HEK293 (cell line): Measurements from ENCODE around the gene TLX3.

Source experiments
- CTCF ChIA-PET: fragments of 350-600 bp; formaldehyde crosslinking; extraction: SDS; loops from one replicate; lab custom pipeline; 2021; ENCODE audit warnings: antibody characterized with exemption; lab: Yijun Ruan, JAX
- POLR2A ChIA-PET: fragments of 300-600 bp; formaldehyde crosslinking; extraction: SDS; loops from one replicate; lab custom pipeline; 2020; ENCODE audit warnings: antibody characterized with exemption, inconsistent platforms; lab: Yijun Ruan, JAX
- H3K27ac ChIP-seq: fragments of 200-500 bp; sonication (Bioruptor generic); 2 replicates; pipeline ENCODE4 v1.5.1; 2014; ENCODE audit warnings: low read depth, low read length, control low read depth, inconsistent platforms; ENCODE audit errors: extremely low read depth
- H3K36me3 ChIP-seq, 2 experiments: fragments of 200-500 bp in 1 of 2; sonication (Bioruptor generic) in 1 of 2; 1 replicate in 1 of 2; 2 replicates in 1 of 2; pipeline ENCODE4 v1.5.1; 2014 to 2017; ENCODE audit warnings: inconsistent platforms in 2 of 2, low read length in 2 of 2; ENCODE audit not compliant: control insufficient read depth in 2 of 2, insufficient read depth in 1 of 2
- H3K4me1 ChIP-seq: fragments of 200-500 bp; sonication (Bioruptor generic); 2 replicates; pipeline ENCODE4 v1.5.1; 2014; ENCODE audit warnings: mild to moderate bottlenecking, low read length, inconsistent platforms; ENCODE audit not compliant: control insufficient read depth, insufficient read depth
- H3K4me3 ChIP-seq: 2 replicates; pipeline ENCODE4 v1.5.1; 2011; ENCODE audit warnings: low read depth, mild to moderate bottlenecking, control low read depth, low read length, moderate library complexity
- H3K9me3 ChIP-seq: fragments of 200-500 bp; sonication (Bioruptor generic); 2 replicates; pipeline ENCODE4 v1.5.1; 2014; ENCODE audit warnings: low read depth, low read length, inconsistent platforms; ENCODE audit not compliant: control insufficient read depth, insufficient read depth
- AEBP2 ChIP-seq: fragments of 450-650 bp; formaldehyde crosslinking; IDR thresholded peaks from 2 replicates; pipeline ENCODE4 v1.5.1; 2016; ENCODE audit warnings: missing biosample characterization, missing genetic modification characterization, borderline replicate concordance
- CTCF ChIP-seq: fragments of 450-650 bp; formaldehyde crosslinking; IDR thresholded peaks from 2 replicates; pipeline ENCODE4 v1.5.1; 2016; ENCODE audit warnings: missing biosample characterization, missing genetic modification characterization
- KLF1 ChIP-seq: fragments of 450-650 bp; formaldehyde crosslinking; IDR thresholded peaks from 2 replicates; pipeline ENCODE4 v1.5.1; 2016; ENCODE audit warnings: missing biosample characterization, missing genetic modification characterization
- PRDM1 ChIP-seq: fragments of 450-650 bp; formaldehyde crosslinking; IDR thresholded peaks from 2 replicates; pipeline ENCODE4; 2016; ENCODE audit warnings: missing biosample characterization, missing genetic modification characterization
- SCRT2 ChIP-seq: fragments of 450-650 bp; formaldehyde crosslinking; IDR thresholded peaks from 2 replicates; pipeline ENCODE4 v1.5.1; 2016; ENCODE audit warnings: missing biosample characterization, missing genetic modification characterization
- SP2 ChIP-seq: fragments of 450-650 bp; formaldehyde crosslinking; IDR thresholded peaks from 2 replicates; pipeline ENCODE4 v1.5.1; 2016; ENCODE audit warnings: missing biosample characterization, missing genetic modification characterization
- SP3 ChIP-seq: fragments of 450-650 bp; formaldehyde crosslinking; IDR thresholded peaks from 2 replicates; pipeline ENCODE4 v1.5.1; 2016; ENCODE audit warnings: missing biosample characterization, missing genetic modification characterization
- SP7 ChIP-seq: fragments of 450-650 bp; formaldehyde crosslinking; IDR thresholded peaks from 2 replicates; pipeline ENCODE4 v1.5.1; 2016; ENCODE audit warnings: missing biosample characterization, missing genetic modification characterization
- ZFHX2 ChIP-seq: fragments of 450-650 bp; formaldehyde crosslinking; conservative IDR thresholded peaks from 2 replicates; pipeline ENCODE4 v1.5.1; 2016; ENCODE audit warnings: missing biosample characterization, missing genetic modification characterization
- ZNF169 ChIP-seq: fragments of 450-650 bp; formaldehyde crosslinking; IDR thresholded peaks from 2 replicates; pipeline ENCODE4 v1.5.1; 2016; ENCODE audit warnings: missing biosample characterization, missing genetic modification characterization
- ZNF280D ChIP-seq: fragments of 450-650 bp; formaldehyde crosslinking; IDR thresholded peaks from 2 replicates; pipeline ENCODE4 v1.5.1; 2016; ENCODE audit warnings: missing biosample characterization, missing genetic modification characterization
- ZNF292 ChIP-seq: fragments of 450-650 bp; formaldehyde crosslinking; IDR thresholded peaks from 2 replicates; pipeline ENCODE4 v1.5.1; 2016; ENCODE audit warnings: low read depth, missing biosample characterization, missing genetic modification characterization, borderline replicate concordance
- ZNF335 ChIP-seq: fragments of 450-650 bp; formaldehyde crosslinking; conservative IDR thresholded peaks from 2 replicates; pipeline ENCODE4 v1.5.1; 2016; ENCODE audit warnings: missing biosample characterization, missing genetic modification characterization
- ZNF350 ChIP-seq: fragments of 450-650 bp; formaldehyde crosslinking; IDR thresholded peaks from 2 replicates; pipeline ENCODE4 v1.5.0; 2017; ENCODE audit warnings: missing biosample characterization, mild to moderate bottlenecking, missing genetic modification characterization
- ZNF354C ChIP-seq: fragments of 450-650 bp; formaldehyde crosslinking; IDR thresholded peaks from 2 replicates; pipeline ENCODE4 v1.5.1; 2016; ENCODE audit warnings: missing biosample characterization, missing genetic modification characterization, low read depth, borderline replicate concordance
- ZNF555 ChIP-seq: fragments of 450-650 bp; formaldehyde crosslinking; conservative IDR thresholded peaks from 2 replicates; pipeline ENCODE4 v1.5.1; 2017; ENCODE audit warnings: missing biosample characterization, mild to moderate bottlenecking, missing genetic modification characterization, inconsistent platforms
- ZNF596 ChIP-seq: fragments of 450-650 bp; IDR thresholded peaks from 2 replicates; pipeline ENCODE4 v1.5.0; 2018; ENCODE audit warnings: missing biosample characterization, mild to moderate bottlenecking, missing genetic modification characterization, moderate library complexity
- ZNF645 ChIP-seq: fragments of 450-650 bp; formaldehyde crosslinking; IDR thresholded peaks from 2 replicates; pipeline ENCODE4; 2016; ENCODE audit warnings: missing biosample characterization, missing genetic modification characterization
- ZNF654 ChIP-seq: fragments of 450-650 bp; formaldehyde crosslinking; IDR thresholded peaks from 2 replicates; pipeline ENCODE4 v1.5.1; 2016; ENCODE audit warnings: low read depth, missing biosample characterization, missing genetic modification characterization
- ZNF660 ChIP-seq: fragments of 450-650 bp; IDR thresholded peaks from 2 replicates; pipeline ENCODE4 v1.5.1; 2018; ENCODE audit warnings: missing biosample characterization, mild to moderate bottlenecking, missing genetic modification characterization
- ZNF785 ChIP-seq: fragments of 450-650 bp; formaldehyde crosslinking; IDR thresholded peaks from 2 replicates; pipeline ENCODE4 v1.5.1; 2016; ENCODE audit warnings: missing biosample characterization, missing genetic modification characterization
- ZNF843 ChIP-seq: fragments of 450-650 bp; formaldehyde crosslinking; IDR thresholded peaks from 2 replicates; pipeline ENCODE4 v1.5.1; 2016; ENCODE audit warnings: missing biosample characterization, missing genetic modification characterization
- ZSCAN23 ChIP-seq: fragments of 450-650 bp; formaldehyde crosslinking; IDR thresholded peaks from 2 replicates; pipeline ENCODE4 v1.5.1; 2016; ENCODE audit warnings: missing biosample characterization, missing genetic modification characterization
- ZXDB ChIP-seq: fragments of 450-650 bp; formaldehyde crosslinking; IDR thresholded peaks from 2 replicates; pipeline ENCODE4 v1.5.1; 2016; ENCODE audit warnings: missing biosample characterization, missing genetic modification characterization
- TF ChIP-seq, protein P1 (sequence below): IDR thresholded peaks from 2 replicates; pipeline ENCODE4 v1.6.1; 2011; ENCODE audit warnings: mild to moderate bottlenecking, low read depth, low read length, borderline replicate concordance
- TF ChIP-seq, protein P2 (sequence below): fragments of 450-650 bp; formaldehyde crosslinking; IDR thresholded peaks from 2 replicates; pipeline ENCODE4 v1.5.1; 2017; ENCODE audit warnings: missing biosample characterization, missing genetic modification characterization

The TLX3 gene

DNA sequence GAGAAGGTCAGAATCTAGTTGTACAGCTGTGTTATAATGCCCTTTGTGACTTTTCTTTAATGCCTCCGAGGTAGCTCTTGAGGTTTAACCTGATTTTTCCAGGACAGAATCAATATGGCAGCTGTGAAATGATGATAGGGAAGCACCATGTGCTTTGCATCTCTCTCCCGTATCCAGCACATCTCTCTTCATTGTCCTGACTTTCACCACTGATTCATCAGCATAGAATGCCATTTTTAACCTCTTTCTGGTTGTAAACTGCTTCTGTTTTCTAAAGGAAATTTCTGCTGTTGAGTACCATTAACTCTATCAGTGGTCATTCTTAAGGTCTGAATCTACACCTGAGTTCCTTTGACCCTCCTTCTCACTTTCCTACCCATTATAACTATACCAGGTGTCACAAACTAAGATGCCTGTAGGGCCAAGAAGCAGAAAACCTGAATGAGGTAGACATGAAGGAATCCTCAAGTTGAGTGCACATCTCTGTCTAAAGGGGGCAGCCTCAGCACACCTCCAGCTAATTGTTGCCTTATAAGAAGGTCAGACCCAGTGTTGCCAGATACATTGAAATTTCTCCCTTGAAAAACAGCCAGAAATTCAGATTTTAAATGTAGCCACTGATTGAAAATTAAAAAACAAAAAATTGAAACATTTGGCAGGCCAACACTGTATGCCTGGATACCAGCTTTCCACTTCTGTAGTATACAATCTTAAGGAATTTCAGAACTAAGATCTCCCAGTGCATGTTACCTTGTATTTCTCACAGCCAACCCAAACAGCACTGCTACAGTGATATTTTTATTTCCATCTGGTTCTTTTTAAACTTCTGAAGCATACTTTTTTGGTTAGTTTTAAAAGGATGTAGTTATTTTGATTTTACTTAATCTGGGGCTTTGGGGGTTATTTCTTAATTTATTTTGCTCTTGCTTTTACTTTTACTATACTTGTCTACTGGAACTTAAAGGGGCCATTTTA lies 35.8 kb upstream of the TLX3 start:
- H3K36me3 ChIP-seq, result no peaks in the 10 kb centered on the region
- H3K4me1 ChIP-seq, result peaks cover 14% of the 10 kb centered on the region
- ChIA-PET POLR2A (no interaction called here), CTCF (interaction anchor here (0.6 to 3.5 kb wide), 14 partner anchors 8 to 1416 kb away, joined by 3 to 49 read pairs (median 4); no protein-coding TSS in a partner anchor)
- no peak overlapping the region for H3K27ac ChIP-seq
- no peaks in the 10 kb centered on the region for H3K9me3 ChIP-seq
- H3K4me3 ChIP-seq, result no peak overlapping the region
- TF ChIP-seq SP3 (tag by site-specific recombination) (no peak), AEBP2 (tag by site-specific recombination) (no peak), ZNF350 (no peak), ZNF654 (tag by site-specific recombination) (peak; percentile 63), PRDM1 (tag by site-specific recombination) (peak; percentile 63; the same call in 1 of the 2 replicates), ZNF660 (peak; percentile 26; the same call in 1 of the 2 replicates), KLF1 (tag by site-specific recombination) (no peak), ZNF292 (tag by site-specific recombination) (no peak), SCRT2 (peak; percentile 31; the same call in 1 of the 2 replicates), CTCF (peak; percentile 42; the same call in 1 of the 2 replicates), ZXDB (no peak), ZNF280D (no peak), ZNF596 (tag by site-specific recombination) (no peak), ZFHX2 (tag by site-specific recombination) (no peak), SP7 (tag by site-specific recombination) (no peak), ZNF335 (tag by site-specific recombination) (0 out of 2 replicates have a peak, but pooled peaks have one; percentile 23), ZNF843 (tag by site-specific recombination) (no peak), ZNF555 (tag by site-specific recombination) (no peak), SP2 (tag by site-specific recombination) (no peak), ZSCAN23 (tag by site-specific recombination) (no peak), ZNF785 (tag by site-specific recombination) (no peak), ZNF354C (tag by site-specific recombination) (no peak), ZNF645 (tag by site-specific recombination) (no peak), ZNF169 (no peak)
- TF ChIP-seq, protein P1, sequence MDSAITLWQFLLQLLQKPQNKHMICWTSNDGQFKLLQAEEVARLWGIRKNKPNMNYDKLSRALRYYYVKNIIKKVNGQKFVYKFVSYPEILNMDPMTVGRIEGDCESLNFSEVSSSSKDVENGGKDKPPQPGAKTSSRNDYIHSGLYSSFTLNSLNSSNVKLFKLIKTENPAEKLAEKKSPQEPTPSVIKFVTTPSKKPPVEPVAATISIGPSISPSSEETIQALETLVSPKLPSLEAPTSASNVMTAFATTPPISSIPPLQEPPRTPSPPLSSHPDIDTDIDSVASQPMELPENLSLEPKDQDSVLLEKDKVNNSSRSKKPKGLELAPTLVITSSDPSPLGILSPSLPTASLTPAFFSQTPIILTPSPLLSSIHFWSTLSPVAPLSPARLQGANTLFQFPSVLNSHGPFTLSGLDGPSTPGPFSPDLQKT, result no peak
- TF ChIP-seq, protein P2, sequence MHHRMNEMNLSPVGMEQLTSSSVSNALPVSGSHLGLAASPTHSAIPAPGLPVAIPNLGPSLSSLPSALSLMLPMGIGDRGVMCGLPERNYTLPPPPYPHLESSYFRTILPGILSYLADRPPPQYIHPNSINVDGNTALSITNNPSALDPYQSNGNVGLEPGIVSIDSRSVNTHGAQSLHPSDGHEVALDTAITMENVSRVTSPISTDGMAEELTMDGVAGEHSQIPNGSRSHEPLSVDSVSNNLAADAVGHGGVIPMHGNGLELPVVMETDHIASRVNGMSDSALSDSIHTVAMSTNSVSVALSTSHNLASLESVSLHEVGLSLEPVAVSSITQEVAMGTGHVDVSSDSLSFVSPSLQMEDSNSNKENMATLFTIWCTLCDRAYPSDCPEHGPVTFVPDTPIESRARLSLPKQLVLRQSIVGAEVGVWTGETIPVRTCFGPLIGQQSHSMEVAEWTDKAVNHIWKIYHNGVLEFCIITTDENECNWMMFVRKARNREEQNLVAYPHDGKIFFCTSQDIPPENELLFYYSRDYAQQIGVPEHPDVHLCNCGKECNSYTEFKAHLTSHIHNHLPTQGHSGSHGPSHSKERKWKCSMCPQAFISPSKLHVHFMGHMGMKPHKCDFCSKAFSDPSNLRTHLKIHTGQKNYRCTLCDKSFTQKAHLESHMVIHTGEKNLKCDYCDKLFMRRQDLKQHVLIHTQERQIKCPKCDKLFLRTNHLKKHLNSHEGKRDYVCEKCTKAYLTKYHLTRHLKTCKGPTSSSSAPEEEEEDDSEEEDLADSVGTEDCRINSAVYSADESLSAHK (tag by site-specific recombination), result no peak
